OCI-LY3 (cell line): ENCODE measurements around the gene MFAP2.

Experiments used
- H2AFZ ChIP-seq: fragments of 200-600, 300-600 bp; shearing (Covaris generic); 2 replicates; pipeline ENCODE4 v1.6.0; 2014; ENCODE audit warnings: antibody characterized with exemption, low read depth, low read length
- H3K27ac ChIP-seq: fragments of 200-600, 300-600 bp; sonication (generic); 2 replicates; pipeline ENCODE4 v1.5.1; 2014; ENCODE audit warnings: mild to moderate bottlenecking, low read length, moderate library complexity, mixed read lengths
- H3K27me3 ChIP-seq: fragments of 200-600, 300-600 bp; sonication (generic); 2 replicates; pipeline ENCODE4 v1.6.1; 2014; ENCODE audit warnings: low read depth, low read length, mixed read lengths
- H3K36me3 ChIP-seq: fragments of 200-600, 300-600 bp; sonication (generic); replicated peaks from 2 replicates; pipeline ENCODE3; 2014; ENCODE audit warnings: low read depth, low read length, mixed read lengths
- H3K4me1 ChIP-seq: fragments of 300-600, 200-600 bp; sonication (generic); 2 replicates; pipeline ENCODE4 v1.6.1; 2014; ENCODE audit warnings: low read length, mixed read lengths
- H3K4me2 ChIP-seq: fragments of 200-600, 300-600 bp; sonication (generic); 2 replicates; pipeline ENCODE4 v1.6.1; 2014; ENCODE audit warnings: low read length, mixed read lengths
- H3K4me3 ChIP-seq: fragments of 300-600, 200-600 bp; sonication (generic); 2 replicates; pipeline ENCODE4 v1.5.1; 2014; ENCODE audit warnings: antibody characterized with exemption, mild to moderate bottlenecking, low read length, moderate library complexity
- H3K79me2 ChIP-seq: fragments of 300-600, 200-600 bp; shearing (Covaris generic); 2 replicates; pipeline ENCODE4 v1.6.1; 2014; ENCODE audit warnings: mild to moderate bottlenecking, low read length, mixed read lengths
- H3K9ac ChIP-seq: fragments of 300-600, 200-600 bp; shearing (Covaris generic); 2 replicates; pipeline ENCODE4 v1.6.0; 2014; ENCODE audit warnings: mild to moderate bottlenecking, low read length, moderate library complexity
- H3K9me3 ChIP-seq: fragments of 200-600, 300-600 bp; shearing (Covaris generic); 2 replicates; pipeline ENCODE4 v1.6.1; 2014; ENCODE audit warnings: low read length, mixed read lengths; ENCODE audit not compliant: insufficient read depth
- H4K20me1 ChIP-seq: fragments of 200-600, 300-600 bp; sonication (generic); 2 replicates; pipeline ENCODE4 v1.6.1; 2016; ENCODE audit warnings: low read length, mixed read lengths; ENCODE audit not compliant: insufficient read depth
- EZH2phosphoT487 ChIP-seq: fragments of 200-600 bp; shearing (Covaris generic); IDR thresholded peaks from 2 replicates; pipeline ENCODE4 v1.6.1; 2018; ENCODE audit warnings: antibody characterized with exemption, mixed run types, low read depth
- TF ChIP-seq, protein P1 (sequence below): fragments of 200-600, 300-600 bp; sonication (generic); IDR thresholded peaks from 2 replicates; pipeline ENCODE4 v1.5.1; 2014; ENCODE audit warnings: antibody characterized with exemption, low read length, low read depth

The MFAP2 gene

GRCh38 chr1:17007121-17007520 is 26.7 kb upstream of the MFAP2 start:
- H3K4me3 ChIP-seq, result no peak overlapping the region
- no peaks in the 10 kb centered on the region for H4K20me1 ChIP-seq
- no peak overlapping the region for H3K9ac ChIP-seq
- no peaks in the 10 kb centered on the region for H3K9me3 ChIP-seq
- H3K27me3 ChIP-seq, result no peaks in the 10 kb centered on the region
- no peak overlapping the region for H3K4me2 ChIP-seq
- H3K4me1 ChIP-seq, result peaks cover 17% of the 10 kb centered on the region
- TF ChIP-seq EZH2phosphoT487, result no peak
- TF ChIP-seq, protein P1, sequence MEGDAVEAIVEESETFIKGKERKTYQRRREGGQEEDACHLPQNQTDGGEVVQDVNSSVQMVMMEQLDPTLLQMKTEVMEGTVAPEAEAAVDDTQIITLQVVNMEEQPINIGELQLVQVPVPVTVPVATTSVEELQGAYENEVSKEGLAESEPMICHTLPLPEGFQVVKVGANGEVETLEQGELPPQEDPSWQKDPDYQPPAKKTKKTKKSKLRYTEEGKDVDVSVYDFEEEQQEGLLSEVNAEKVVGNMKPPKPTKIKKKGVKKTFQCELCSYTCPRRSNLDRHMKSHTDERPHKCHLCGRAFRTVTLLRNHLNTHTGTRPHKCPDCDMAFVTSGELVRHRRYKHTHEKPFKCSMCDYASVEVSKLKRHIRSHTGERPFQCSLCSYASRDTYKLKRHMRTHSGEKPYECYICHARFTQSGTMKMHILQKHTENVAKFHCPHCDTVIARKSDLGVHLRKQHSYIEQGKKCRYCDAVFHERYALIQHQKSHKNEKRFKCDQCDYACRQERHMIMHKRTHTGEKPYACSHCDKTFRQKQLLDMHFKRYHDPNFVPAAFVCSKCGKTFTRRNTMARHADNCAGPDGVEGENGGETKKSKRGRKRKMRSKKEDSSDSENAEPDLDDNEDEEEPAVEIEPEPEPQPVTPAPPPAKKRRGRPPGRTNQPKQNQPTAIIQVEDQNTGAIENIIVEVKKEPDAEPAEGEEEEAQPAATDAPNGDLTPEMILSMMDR, result no peak
- H3K36me3 ChIP-seq, result no peaks in the 10 kb centered on the region
- no peak overlapping the region for H2AFZ ChIP-seq
- H3K27ac ChIP-seq, result no peak overlapping the region
- no peaks in the 10 kb centered on the region for H3K79me2 ChIP-seq

DNA sequence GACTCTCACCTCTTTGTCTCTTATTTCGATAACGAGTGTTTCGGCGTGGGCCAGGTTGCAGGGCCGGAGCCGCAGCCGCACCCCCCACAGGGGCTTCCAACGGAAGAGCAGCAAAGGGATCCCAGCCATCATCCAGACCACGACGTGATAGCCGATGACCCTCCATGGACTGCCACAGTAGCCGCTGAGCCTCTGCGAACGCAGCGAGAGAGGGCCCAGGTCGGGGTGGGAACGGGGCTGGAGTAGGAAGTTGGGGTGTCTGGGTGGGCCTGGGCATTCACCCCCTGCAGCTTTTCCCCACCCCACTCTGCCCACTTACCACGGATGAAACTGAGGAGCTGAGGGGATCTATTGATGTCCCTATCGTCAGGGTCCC is 24.9 kb upstream of the MFAP2 start:
- H3K27me3 ChIP-seq, result no peaks in the 10 kb centered on the region
- peaks cover 9% of the 10 kb centered on the region for H3K4me1 ChIP-seq
- H3K9me3 ChIP-seq, result no peaks in the 10 kb centered on the region
- no peak overlapping the region for H2AFZ ChIP-seq
- H3K27ac ChIP-seq, result no peak overlapping the region
- H3K79me2 ChIP-seq, result no peaks in the 10 kb centered on the region
- H3K4me2 ChIP-seq, result no peak overlapping the region
- H3K4me3 ChIP-seq, result no peak overlapping the region
- H4K20me1 ChIP-seq, result no peaks in the 10 kb centered on the region
- no peak for TF ChIP-seq EZH2phosphoT487
- TF ChIP-seq, protein P1, result no peak
- no peaks in the 10 kb centered on the region for H3K36me3 ChIP-seq
- H3K9ac ChIP-seq, result no peak overlapping the region

GRCh38 chr1:17004466-17005364 is 24.3 kb upstream of the MFAP2 start:
- H4K20me1 ChIP-seq, result no peaks in the 10 kb centered on the region
- H3K27me3 ChIP-seq, result no peaks in the 10 kb centered on the region
- no peak overlapping the region for H3K4me2 ChIP-seq
- no peak overlapping the region for H3K4me3 ChIP-seq
- H2AFZ ChIP-seq, result no peak overlapping the region
- H3K9ac ChIP-seq, result no peak overlapping the region
- H3K9me3 ChIP-seq, result no peaks in the 10 kb centered on the region
- H3K4me1 ChIP-seq, result peaks cover 3% of the 10 kb centered on the region
- H3K27ac ChIP-seq, result no peak overlapping the region
- no peaks in the 10 kb centered on the region for H3K79me2 ChIP-seq
- no peaks in the 10 kb centered on the region for H3K36me3 ChIP-seq
- no peak for TF ChIP-seq EZH2phosphoT487
- TF ChIP-seq, protein P1, result no peak

GRCh38 chr1:17002524-17002902 is 22.1 kb upstream of the MFAP2 start:
- Histone ChIP-seq H3K27me3 (no peaks in the 10 kb centered on the region), H3K9ac (no peak overlapping the region), H3K27ac (no peak overlapping the region), H3K9me3 (no peaks in the 10 kb centered on the region), H4K20me1 (no peaks in the 10 kb centered on the region), H3K36me3 (no peaks in the 10 kb centered on the region), H3K79me2 (no peaks in the 10 kb centered on the region), H3K4me2 (no peak overlapping the region), H3K4me1 (no peaks in the 10 kb centered on the region), H2AFZ (no peak overlapping the region), H3K4me3 (no peak overlapping the region)
- TF ChIP-seq, protein P1, result no peak
- TF ChIP-seq EZH2phosphoT487, result no peak
